MM.1S (cell line): ENCODE measurements around the gene PTGR1.

ENCODE experiments used
- DNase-seq: peaks from one replicate; pipeline ENCODE4 v3.0.0-alpha.2; 2015
- H2AFZ ChIP-seq: fragments of 300-600 bp; sonication (generic); 2 replicates; pipeline ENCODE4 v1.6.0; 2016; ENCODE audit warnings: antibody characterized with exemption, low read length
- H3F3A ChIP-seq: fragments of 300-600 bp; sonication (generic); 2 replicates; pipeline ENCODE4 v1.6.1; 2016; ENCODE audit warnings: mild to moderate bottlenecking, antibody characterized with exemption, low read length, moderate library complexity, mixed read lengths; ENCODE audit not compliant: insufficient read depth
- H3K27ac ChIP-seq: fragments of 300-600 bp; sonication (generic); 2 replicates; pipeline ENCODE4 v1.5.1; 2016; ENCODE audit warnings: mild to moderate bottlenecking, low read length
- H3K27me3 ChIP-seq: fragments of 300-600 bp; sonication (generic); replicated peaks from 2 replicates; pipeline ENCODE4 v1.6.0; 2016; ENCODE audit warnings: low read length; ENCODE audit not compliant: insufficient read depth
- H3K36me3 ChIP-seq: fragments of 300-600 bp; sonication (generic); replicated peaks from 2 replicates; pipeline ENCODE4 v1.6.1; 2016; ENCODE audit warnings: mild to moderate bottlenecking, low read length, mixed read lengths; ENCODE audit not compliant: insufficient read depth
- H3K4me1 ChIP-seq: fragments of 300-600 bp; sonication (generic); 2 replicates; pipeline ENCODE4 v1.6.1; 2016; ENCODE audit warnings: low read length, mixed read lengths
- H3K4me2 ChIP-seq: fragments of 300-600 bp; sonication (generic); 2 replicates; pipeline ENCODE4 v1.6.0; 2016; ENCODE audit warnings: low read depth, low read length
- H3K4me3 ChIP-seq: fragments of 300-600 bp; sonication (generic); 2 replicates; pipeline ENCODE4 v1.5.1; 2016; ENCODE audit warnings: low read length, mixed read lengths
- H3K79me2 ChIP-seq: fragments of 300-600 bp; sonication (generic); 2 replicates; pipeline ENCODE4 v1.6.1; 2016; ENCODE audit warnings: mixed run types, low read length, mixed read lengths
- H3K9ac ChIP-seq: fragments of 300-600 bp; sonication (generic); 2 replicates; pipeline ENCODE4 v1.6.1; 2016; ENCODE audit warnings: low read length, mixed read lengths
- H3K9me2 ChIP-seq: fragments of 300-600 bp; sonication (generic); replicated peaks from 2 replicates; pipeline ENCODE4 v1.6.1; 2016; ENCODE audit warnings: mild to moderate bottlenecking, low read length, mixed read lengths; ENCODE audit not compliant: insufficient read depth
- H3K9me3 ChIP-seq: fragments of 300-600 bp; sonication (generic); replicated peaks from 2 replicates; pipeline ENCODE4 v1.6.1; 2016; ENCODE audit warnings: mild to moderate bottlenecking, low read length, mixed read lengths; ENCODE audit not compliant: insufficient read depth
- H4K20me1 ChIP-seq: fragments of 300-600 bp; sonication (generic); 2 replicates; pipeline ENCODE4 v1.6.1; 2016; ENCODE audit warnings: mild to moderate bottlenecking, low read length, moderate library complexity, mixed read lengths; ENCODE audit not compliant: insufficient read depth
- CTCF ChIP-seq: fragments of 300-600 bp; sonication (generic); IDR thresholded peaks from 2 replicates; pipeline ENCODE4 v1.5.1; 2016; ENCODE audit warnings: antibody characterized with exemption, low read length, mixed read lengths
- EZH2 ChIP-seq: fragments of 300-600 bp; sonication (generic); optimal IDR thresholded peaks from 2 replicates; pipeline ENCODE3; 2017; ENCODE audit warnings: low read depth, mild to moderate bottlenecking, antibody characterized with exemption, low read length, mixed read lengths
- EZH2phosphoT487 ChIP-seq: fragments of 300-600 bp; sonication (generic); IDR thresholded peaks from 2 replicates; pipeline ENCODE4 v1.6.1; 2018; ENCODE audit warnings: antibody characterized with exemption, low read length

The PTGR1 gene

GRCh38 chr9:111630182-111630963 is 30.9 kb upstream of the PTGR1 start:
- TF ChIP-seq EZH2 (no peak), CTCF (no peak), EZH2phosphoT487 (no peak)
- DNase-seq = no peak
- peak overlapping the region; percentile 30; the same call in 1 of the 2 replicates for H3K27ac ChIP-seq

GRCh38 chr9:111628411-111628810 is 29.0 kb upstream of the PTGR1 start:
- H3K4me3 ChIP-seq = no peak overlapping the region
- peaks cover 21% of the 10 kb centered on the region for H3K79me2 ChIP-seq
- no peak overlapping the region for H2AFZ ChIP-seq
- no peak for TF ChIP-seq EZH2phosphoT487
- TF ChIP-seq CTCF = no peak
- no peak for TF ChIP-seq EZH2
- H3K27ac ChIP-seq = no peak overlapping the region
- no peak for DNase-seq
- no peaks in the 10 kb centered on the region for H3K27me3 ChIP-seq
- H3K9ac ChIP-seq = no peak overlapping the region
- no peaks in the 10 kb centered on the region for H4K20me1 ChIP-seq
- no peak overlapping the region for H3K4me2 ChIP-seq
- no peaks in the 10 kb centered on the region for H3K36me3 ChIP-seq
- H3K9me2 ChIP-seq = no peaks in the 10 kb centered on the region
- no peaks in the 10 kb centered on the region for H3K9me3 ChIP-seq
- H3K4me1 ChIP-seq = peaks cover 5% of the 10 kb centered on the region; the same call in 1 of the 2 replicates
- H3F3A ChIP-seq = 0 out of 2 replicates have a peak, but pooled peaks cover 5% of the 10 kb centered on the region

More at GRCh38 chr9:111630182-111630963, 30.9 kb upstream of the PTGR1 start:
- H3K79me2 ChIP-seq = peaks cover 41% of the 10 kb centered on the region
- peaks cover 5% of the 10 kb centered on the region; the same call in 1 of the 2 replicates for H3K4me1 ChIP-seq
- peak overlapping the region; percentile 86; the same call in 1 of the 2 replicates for H3K9ac ChIP-seq
- H3K4me2 ChIP-seq = peak overlapping the region; percentile 87
- H3K9me2 ChIP-seq = no peaks in the 10 kb centered on the region
- peak overlapping the region; percentile 88 for H2AFZ ChIP-seq
- 0 out of 2 replicates have a peak, but pooled peaks cover 5% of the 10 kb centered on the region for H3F3A ChIP-seq
- no peaks in the 10 kb centered on the region for H3K36me3 ChIP-seq
- no peaks in the 10 kb centered on the region for H3K9me3 ChIP-seq
- H3K4me3 ChIP-seq = peak overlapping the region; percentile 76
- no peaks in the 10 kb centered on the region for H3K27me3 ChIP-seq
- H4K20me1 ChIP-seq = 0 out of 2 replicates have a peak, but pooled peaks cover 5% of the 10 kb centered on the region

- no peaks in the 10 kb centered on the region for H3K9me2 ChIP-seq
- no peak overlapping the region for H3K27ac ChIP-seq
- H3F3A ChIP-seq = 0 out of 2 replicates have a peak, but pooled peaks cover 5% of the 10 kb centered on the region
- H3K4me2 ChIP-seq = no peak overlapping the region
- peaks cover 11% of the 10 kb centered on the region for H3K79me2 ChIP-seq
- no peak overlapping the region for H3K4me3 ChIP-seq
- no peak overlapping the region for H2AFZ ChIP-seq
- peaks cover 2% of the 10 kb centered on the region; the same call in 1 of the 2 replicates for H3K4me1 ChIP-seq
- no peaks in the 10 kb centered on the region for H4K20me1 ChIP-seq
- no peak for DNase-seq
- H3K27me3 ChIP-seq = no peaks in the 10 kb centered on the region
- H3K9ac ChIP-seq = no peak overlapping the region
- no peaks in the 10 kb centered on the region for H3K9me3 ChIP-seq
- no peaks in the 10 kb centered on the region for H3K36me3 ChIP-seq
- TF ChIP-seq CTCF (no peak), EZH2 (no peak)
These were observed 28.0 kb upstream of the PTGR1 start for GRCh38 chr9:111627260-111627963.
